K562 (cell line): ENCODE measurements around the gene IKBKG.
"Not testable (repeated sequence)": the region's sequence is repeated elsewhere in the genome, so short reads cannot be mapped to it uniquely, and the experiment has no call there.

Experiments
- KAT7 ChIP-seq: sonication (generic); formaldehyde crosslinking; IDR thresholded peaks from 2 replicates; pipeline ENCODE4 v1.8.0; 2022; ENCODE audit warnings: missing genetic modification reagents, mild to moderate bottlenecking, borderline replicate concordance
- POLR2A ChIP-seq: fragments of 450-650 bp; conservative IDR thresholded peaks from 2 replicates; pipeline ENCODE4 v1.6.1; 2016
- RFX5 ChIP-seq: IDR thresholded peaks from 2 replicates; pipeline ENCODE4 v1.6.1; 2011; ENCODE audit warnings: low read depth, mild to moderate bottlenecking, improper control_type of control experiment, low read length
- SRF ChIP-seq, 2 experiments: fragments of 250-450, 450-650 bp in 1 of 2; sonication (Bioruptor Pico) in 1 of 2; sonication (generic) in 1 of 2; formaldehyde crosslinking; IDR thresholded peaks; 2 replicates each; pipeline versions ENCODE4 v1.5.0 to v1.5.1; 2020 to 2022; ENCODE audit warnings: mild to moderate bottlenecking in 1 of 2, missing genetic modification reagents in 1 of 2
- TGIF2 ChIP-seq: sonication (generic); formaldehyde crosslinking; IDR thresholded peaks from 2 replicates; pipeline ENCODE4 v1.8.1; 2022; ENCODE audit warnings: mild to moderate bottlenecking, missing genetic modification reagents, moderate library complexity
- ZNF175 ChIP-seq: fragments of 200-800 bp; sonication (Bioruptor generic); IDR thresholded peaks from 2 replicates; pipeline ENCODE4 v1.6.1; 2016; ENCODE audit warnings: low read depth, mild to moderate bottlenecking, missing genetic modification characterization, missing compliant biosample characterization

- TF ChIP-seq TGIF2; KAT7 (CRISPR knock-in tag); POLR2A; SRF (CRISPR knock-in tag; IDR thresholded peaks at IDR 0.05); ZNF175 (CRISPR knock-in tag); RFX5: not testable (repeated sequence)
Measured at GRCh38 chrX:154558060-154558690, 10.8 kb downstream of the IKBKG start.
